ENCODE measurements around the gene PALM2AKAP2.

PALM2AKAP2 gene

GRCh38 chr9:109779711-109780452 is at the start of gene PALM2AKAP2:
Gene PALM2AKAP2 (plus strand): TSS chr9:109780198. CDS start chr9:109780489, 291 bp downstream.
- peak; percentile 0 for DNase-seq

- no peak for DNase-seq
Measured at GRCh38 chr9:109730228-109730627, 49.8 kb upstream of the PALM2AKAP2 start.

GRCh38 chr9:109733690-109734089 is 46.3 kb upstream of the PALM2AKAP2 start:
- DNase-seq = no peak

GRCh38 chr9:109734814-109735213 is 45.2 kb upstream of the PALM2AKAP2 start:
- no peak for DNase-seq

GRCh38 chr9:109735801-109736200 is 44.2 kb upstream of the PALM2AKAP2 start:
- no peak for DNase-seq

GRCh38 chr9:109737295-109737694 is 42.7 kb upstream of the PALM2AKAP2 start:
- no peak for DNase-seq

GRCh38 chr9:109739760-109740159 is 40.2 kb upstream of the PALM2AKAP2 start:
- DNase-seq = no peak

GRCh38 chr9:109742776-109743348 is 37.1 kb upstream of the PALM2AKAP2 start:
- DNase-seq = no peak

- DNase-seq = no peak
Measured at GRCh38 chr9:109743696-109744095, 36.3 kb upstream of the PALM2AKAP2 start.

GRCh38 chr9:109745335-109746283 is 34.4 kb upstream of the PALM2AKAP2 start:
- DNase-seq = peak; percentile 25

GRCh38 chr9:109751253-109751652 is 28.7 kb upstream of the PALM2AKAP2 start:
- peak; percentile 16 for DNase-seq

GRCh38 chr9:109753308-109753707 is 26.7 kb upstream of the PALM2AKAP2 start:
- DNase-seq = no peak

GRCh38 chr9:109755040-109755439 is 25.0 kb upstream of the PALM2AKAP2 start:
- no peak for DNase-seq

GRCh38 chr9:109759589-109759988 is 20.4 kb upstream of the PALM2AKAP2 start:
- no peak for DNase-seq

- no peak for DNase-seq
Measured at GRCh38 chr9:109765278-109765677, 14.7 kb upstream of the PALM2AKAP2 start.

- DNase-seq = no peak
Measured at GRCh38 chr9:109765830-109766229, 14.2 kb upstream of the PALM2AKAP2 start.

- no peak for DNase-seq
Measured at GRCh38 chr9:109766351-109766750, 13.6 kb upstream of the PALM2AKAP2 start.

- DNase-seq = no peak
Measured at GRCh38 chr9:109767404-109767803, 12.6 kb upstream of the PALM2AKAP2 start.

- no peak for DNase-seq
Measured at GRCh38 chr9:109767814-109768213, 12.2 kb upstream of the PALM2AKAP2 start.

- DNase-seq = no peak
Measured at GRCh38 chr9:109769250-109769649, 10.7 kb upstream of the PALM2AKAP2 start.

GRCh38 chr9:109770101-109770500 is 9.9 kb upstream of the PALM2AKAP2 start:
- DNase-seq = no peak

- DNase-seq = no peak
Measured at GRCh38 chr9:109771087-109771486, 8.9 kb upstream of the PALM2AKAP2 start.

GRCh38 chr9:109771796-109772531 is 8.0 kb upstream of the PALM2AKAP2 start:
- DNase-seq = no peak

Data from NCI-H526 treated with DMSO at 0.1 percent for 48 hours (cell line).